Muscle layer of colon (tissue), 2 donors: ENCODE measurements around the gene TSHB.

Experiments
- H3K27ac ChIP-seq: one replicate; pipeline ENCODE4 v1.7.0; 2013; ENCODE audit warnings: low read depth, mild to moderate bottlenecking, low read length, moderate library complexity
- H3K27me3 ChIP-seq, 2 donors: one replicate each; pipeline ENCODE4 v1.7.0; 2013; ENCODE audit warnings: low read length in 2 of 2, mild to moderate bottlenecking in 2 of 2; ENCODE audit not compliant: insufficient read depth in 2 of 2, control insufficient read depth in 1 of 2
- H3K36me3 ChIP-seq: one replicate; pipeline ENCODE4 v1.7.0; 2013; ENCODE audit warnings: mild to moderate bottlenecking, low read length; ENCODE audit not compliant: insufficient read depth
- H3K4me1 ChIP-seq: one replicate; pipeline ENCODE4 v1.7.0; 2013; ENCODE audit warnings: mild to moderate bottlenecking, low read length; ENCODE audit not compliant: insufficient read depth
- H3K4me3 ChIP-seq, 2 donors: one replicate each; pipeline ENCODE4 v1.7.0; 2013; ENCODE audit warnings: low read length in 2 of 2, low read depth in 1 of 2, mild to moderate bottlenecking in 1 of 2, moderate library complexity in 1 of 2
- H3K9ac ChIP-seq: one replicate; pipeline ENCODE4 v1.7.0; 2013; ENCODE audit warnings: low read length
- H3K9me3 ChIP-seq: one replicate; pipeline ENCODE4 v1.7.0; 2013; ENCODE audit warnings: mild to moderate bottlenecking, low read length
- donor health status: abdominal sarcoma.
- donor health status: Adenocarcinoma of cecum.

The TSHB gene

DNA sequence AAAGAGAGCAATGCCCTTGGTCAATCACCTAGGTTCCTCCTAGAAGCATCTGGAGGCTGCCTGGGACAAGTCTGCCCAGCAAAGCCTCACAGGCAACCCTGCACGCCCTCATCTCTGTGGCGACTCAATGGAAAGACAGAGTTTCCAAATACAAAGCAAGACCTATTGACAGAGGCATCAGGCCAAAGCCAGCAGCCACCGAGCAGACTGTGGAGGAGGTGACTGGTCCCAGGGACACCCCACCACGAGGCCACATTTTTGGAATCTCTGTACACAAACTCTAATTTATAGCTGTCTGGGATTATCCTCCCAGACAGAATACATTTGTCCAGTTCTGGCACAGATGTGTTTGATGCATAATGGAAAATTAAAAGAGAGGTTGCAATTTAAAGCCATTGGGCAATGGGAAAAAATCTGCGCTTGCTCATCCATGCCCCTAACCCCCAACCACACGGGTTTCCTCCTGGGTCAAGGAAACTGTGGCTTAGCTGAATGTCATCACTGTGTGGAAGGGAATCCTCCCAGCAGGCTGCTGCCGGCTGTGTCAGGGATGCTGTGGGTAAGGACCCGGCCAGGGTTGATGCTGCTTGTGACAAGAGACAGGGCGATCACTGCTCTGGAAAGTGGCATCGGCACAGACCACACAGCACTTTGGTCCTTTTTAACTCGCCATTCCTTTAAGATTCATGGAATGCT is 45.4 kb downstream of the TSHB start:
- no peak overlapping the region for H3K9ac ChIP-seq
- H3K27me3 ChIP-seq = no peaks in the 10 kb centered on the region
- H3K27ac ChIP-seq = peak overlapping the region; percentile 76
- H3K4me3 ChIP-seq = no peak overlapping the region
- no peaks in the 10 kb centered on the region for H3K9me3 ChIP-seq
- peaks cover 72% of the 10 kb centered on the region for H3K4me1 ChIP-seq
- peaks cover 6% of the 10 kb centered on the region for H3K36me3 ChIP-seq

GRCh38 chr1:115076384-115076915 is 46.8 kb downstream of the TSHB start:
- Histone ChIP-seq H3K9me3 (no peaks in the 10 kb centered on the region), H3K27me3 (no peaks in the 10 kb centered on the region), H3K27ac (no peak overlapping the region), H3K36me3 (peaks cover 7% of the 10 kb centered on the region), H3K4me3 (no peak overlapping the region), H3K9ac (no peak overlapping the region), H3K4me1 (peaks cover 65% of the 10 kb centered on the region)

- H3K9ac ChIP-seq = no peak overlapping the region
- no peaks in the 10 kb centered on the region for H3K27me3 ChIP-seq
- no peak overlapping the region for H3K27ac ChIP-seq
- no peak overlapping the region for H3K4me3 ChIP-seq
- peaks cover 64% of the 10 kb centered on the region for H3K4me1 ChIP-seq
- no peaks in the 10 kb centered on the region for H3K9me3 ChIP-seq
- peaks cover 7% of the 10 kb centered on the region for H3K36me3 ChIP-seq
These were observed 47.8 kb downstream of the TSHB start for GRCh38 chr1:115077286-115077983.

- Histone ChIP-seq H3K27ac (no peak overlapping the region), H3K4me3 (no peak overlapping the region), H3K4me1 (peaks cover 66% of the 10 kb centered on the region), H3K9ac (no peak overlapping the region), H3K36me3 (peaks cover 7% of the 10 kb centered on the region), H3K27me3 (no peaks in the 10 kb centered on the region), H3K9me3 (no peaks in the 10 kb centered on the region)
These were observed 48.3 kb downstream of the TSHB start for GRCh38 chr1:115077984-115078330.

GRCh38 chr1:115078708-115079107 is 49.1 kb downstream of the TSHB start:
- no peak overlapping the region for H3K27ac ChIP-seq
- no peaks in the 10 kb centered on the region for H3K27me3 ChIP-seq
- no peak overlapping the region for H3K4me3 ChIP-seq
- no peaks in the 10 kb centered on the region for H3K9me3 ChIP-seq
- H3K9ac ChIP-seq = no peak overlapping the region
- peaks cover 66% of the 10 kb centered on the region for H3K4me1 ChIP-seq
- peaks cover 7% of the 10 kb centered on the region for H3K36me3 ChIP-seq

DNA sequence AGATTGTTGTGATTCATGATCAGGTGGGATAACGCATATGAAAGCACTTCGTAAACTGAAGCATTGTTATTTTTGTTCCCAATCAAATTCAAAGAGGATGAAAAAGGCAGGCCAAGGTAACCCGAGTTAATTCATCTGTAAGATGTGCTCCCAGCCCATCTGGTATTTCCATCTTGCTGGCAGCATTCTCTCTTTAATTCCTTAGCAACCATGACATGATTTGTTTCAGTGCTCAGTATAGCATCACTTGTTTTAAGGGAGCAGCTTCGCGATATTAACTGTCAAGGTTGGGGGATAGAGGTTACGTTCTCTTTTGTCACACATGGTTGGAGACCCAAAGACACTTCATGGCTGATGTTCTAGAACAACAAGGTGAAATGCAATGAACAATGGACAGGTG is 53.3 kb downstream of the TSHB start:
- no peak overlapping the region for H3K9ac ChIP-seq
- no peaks in the 10 kb centered on the region for H3K9me3 ChIP-seq

More for the DNA sequence above, 53.3 kb downstream of the TSHB start:
- peaks cover 7% of the 10 kb centered on the region for H3K36me3 ChIP-seq
- peak overlapping the region; percentile 8 for H3K27ac ChIP-seq
- peak overlapping the region in 1 of 2 donors; percentile 5 for H3K4me3 ChIP-seq
- H3K4me1 ChIP-seq = peaks cover 42% of the 10 kb centered on the region
- H3K27me3 ChIP-seq = no peaks in the 10 kb centered on the region
